ENCODE data around the gene POU2AF2. TPM values are rescaled to one million over a fixed set of nuclear protein-coding genes. Genes with fewer than 3 reads are reported as not detected.
A peak's percentile ranks its signal among the peaks of the same experiment; 100 is the strongest.

Gene POU2AF2
- total RNA-seq, 1 experiment from 2014 or later, result 0.35 TPM

DNA sequence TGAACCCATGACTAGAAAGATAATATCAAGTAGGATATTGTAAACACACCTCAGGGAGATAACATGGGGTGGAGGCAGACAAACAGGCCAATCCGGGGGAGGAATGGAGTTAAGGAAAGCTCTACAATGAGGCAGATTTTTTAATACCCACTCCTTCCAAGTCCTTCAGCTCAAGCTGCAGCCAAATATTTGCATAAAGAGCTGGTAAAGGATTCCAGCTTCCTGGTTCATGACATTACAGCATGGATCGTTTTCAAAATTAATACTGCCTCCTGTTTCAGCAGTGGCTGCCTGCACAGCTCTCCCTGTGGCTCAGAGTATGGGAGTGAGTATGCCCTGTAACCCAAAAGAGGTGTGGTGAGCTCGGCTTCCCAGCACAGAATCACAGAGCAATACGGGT is 57.9 kb downstream of the POU2AF2 start:
- Mint-ChIP-seq H3K4me1 (ENCODE audit: low read depth, unreplicated experiment) (peaks cover 19% of the 10 kb centered on the region), H3K9me3 (ENCODE audit: low read depth, unreplicated experiment) (no peaks in the 10 kb centered on the region), H3K4me3 (ENCODE audit: low read depth, unreplicated experiment) (no peak overlapping the region), H3K27me3 (ENCODE audit: unreplicated experiment) (no peaks in the 10 kb centered on the region), H3K27ac (ENCODE audit: unreplicated experiment) (peak overlapping the region; percentile 58), H3K36me3 (ENCODE audit: insufficient read depth, unreplicated experiment) (peaks cover 7% of the 10 kb centered on the region)
- intact Hi-C loops (cut with micrococcal nuclease; ENCODE audit: unreplicated experiment), result loop anchor here (2.0 to 5.0 kb wide), 2 partner anchors 57 to 119 kb away; no protein-coding TSS in a partner anchor
- peak; percentile 57 for DNase-seq
- TF ChIP-seq, protein P1, sequence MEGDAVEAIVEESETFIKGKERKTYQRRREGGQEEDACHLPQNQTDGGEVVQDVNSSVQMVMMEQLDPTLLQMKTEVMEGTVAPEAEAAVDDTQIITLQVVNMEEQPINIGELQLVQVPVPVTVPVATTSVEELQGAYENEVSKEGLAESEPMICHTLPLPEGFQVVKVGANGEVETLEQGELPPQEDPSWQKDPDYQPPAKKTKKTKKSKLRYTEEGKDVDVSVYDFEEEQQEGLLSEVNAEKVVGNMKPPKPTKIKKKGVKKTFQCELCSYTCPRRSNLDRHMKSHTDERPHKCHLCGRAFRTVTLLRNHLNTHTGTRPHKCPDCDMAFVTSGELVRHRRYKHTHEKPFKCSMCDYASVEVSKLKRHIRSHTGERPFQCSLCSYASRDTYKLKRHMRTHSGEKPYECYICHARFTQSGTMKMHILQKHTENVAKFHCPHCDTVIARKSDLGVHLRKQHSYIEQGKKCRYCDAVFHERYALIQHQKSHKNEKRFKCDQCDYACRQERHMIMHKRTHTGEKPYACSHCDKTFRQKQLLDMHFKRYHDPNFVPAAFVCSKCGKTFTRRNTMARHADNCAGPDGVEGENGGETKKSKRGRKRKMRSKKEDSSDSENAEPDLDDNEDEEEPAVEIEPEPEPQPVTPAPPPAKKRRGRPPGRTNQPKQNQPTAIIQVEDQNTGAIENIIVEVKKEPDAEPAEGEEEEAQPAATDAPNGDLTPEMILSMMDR (IDR thresholded peaks at IDR 0.05; ENCODE audit: unreplicated experiment), result no peak
- CTCF ChIA-PET, result interaction anchor here (0.6 to 0.9 kb wide), 4 partner anchors 13 to 143 kb away, joined by 4 to 7 read pairs (median 6); no protein-coding TSS in a partner anchor
- BruUV-seq (replicated peaks), result no TSS peak

DNA sequence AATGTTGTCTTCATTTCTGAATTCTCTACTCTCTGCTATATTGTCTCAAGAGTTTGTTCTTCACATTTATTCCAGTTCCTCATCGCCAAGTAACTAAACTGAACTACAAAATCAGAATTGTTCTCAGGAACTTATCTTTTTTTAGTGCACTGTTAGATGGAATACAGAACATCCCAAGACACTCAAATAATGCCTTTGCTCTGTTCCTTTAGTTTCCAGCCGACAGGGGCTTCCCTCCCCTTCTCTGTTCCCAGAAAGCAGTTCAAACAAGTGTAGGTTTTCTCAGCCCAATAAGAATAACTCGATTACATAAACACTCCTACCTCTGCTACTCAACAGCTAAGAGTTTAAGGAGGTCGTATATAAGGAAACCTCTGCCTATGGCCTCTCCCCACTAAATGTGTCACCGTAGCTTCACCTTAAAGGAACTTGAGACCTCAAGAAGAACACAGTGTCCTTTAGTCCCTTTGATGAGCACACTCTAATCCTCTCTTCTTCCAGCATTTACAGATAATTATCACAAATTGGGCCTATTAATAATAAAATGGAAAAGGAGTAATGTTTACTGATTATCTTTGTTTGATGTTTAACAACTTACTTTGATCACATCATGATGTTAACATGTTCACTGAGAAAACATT is 59.8 kb downstream of the POU2AF2 start:
- no peak for DNase-seq
- Mint-ChIP-seq H3K9me3 (ENCODE audit: low read depth, unreplicated experiment) (no peaks in the 10 kb centered on the region), H3K36me3 (ENCODE audit: insufficient read depth, unreplicated experiment) (peaks cover 5% of the 10 kb centered on the region), H3K4me3 (ENCODE audit: low read depth, unreplicated experiment) (no peak overlapping the region), H3K4me1 (ENCODE audit: low read depth, unreplicated experiment) (peaks cover 25% of the 10 kb centered on the region), H3K27me3 (ENCODE audit: unreplicated experiment) (no peaks in the 10 kb centered on the region), H3K27ac (ENCODE audit: unreplicated experiment) (no peak overlapping the region)
- BruUV-seq (replicated peaks), result no TSS peak
- TF ChIP-seq, protein P1 (IDR thresholded peaks at IDR 0.05; ENCODE audit: unreplicated experiment), result no peak
- CTCF ChIA-PET, result no interaction called here
- intact Hi-C loops (cut with micrococcal nuclease; ENCODE audit: unreplicated experiment), result no loop called here

DNA sequence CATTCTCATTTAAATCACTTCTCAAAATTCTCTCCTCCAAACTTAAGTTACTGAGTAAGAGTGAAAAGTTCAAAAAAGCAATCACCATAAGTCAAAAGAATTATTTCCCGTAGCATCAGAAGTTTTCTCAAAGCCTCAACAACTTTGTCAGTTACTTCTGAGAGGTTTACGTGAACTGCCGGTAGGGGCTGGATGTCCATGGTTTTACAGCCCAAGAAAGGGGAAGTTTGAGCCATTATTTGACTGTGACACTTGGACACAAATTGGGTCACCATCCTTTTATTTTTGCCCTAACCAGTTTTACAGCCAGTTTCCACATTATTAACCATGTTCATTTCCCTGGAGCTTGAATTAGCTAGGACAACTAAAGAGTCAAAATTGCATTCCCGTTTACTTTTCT is 60.4 kb downstream of the POU2AF2 start:
- TF ChIP-seq, protein P1 (IDR thresholded peaks at IDR 0.05; ENCODE audit: unreplicated experiment), result no peak
- no peak for DNase-seq
- BruUV-seq (replicated peaks), result no TSS peak
- peaks cover 5% of the 10 kb centered on the region for H3K36me3 Mint-ChIP-seq (ENCODE audit: insufficient read depth, unreplicated experiment)
- CTCF ChIA-PET, result no interaction called here
- H3K27me3 Mint-ChIP-seq (ENCODE audit: unreplicated experiment), result no peaks in the 10 kb centered on the region
- no peak overlapping the region for H3K4me3 Mint-ChIP-seq (ENCODE audit: low read depth, unreplicated experiment)
- no peak overlapping the region for H3K27ac Mint-ChIP-seq (ENCODE audit: unreplicated experiment)
- peaks cover 31% of the 10 kb centered on the region for H3K4me1 Mint-ChIP-seq (ENCODE audit: low read depth, unreplicated experiment)
- no peaks in the 10 kb centered on the region for H3K9me3 Mint-ChIP-seq (ENCODE audit: low read depth, unreplicated experiment)
- intact Hi-C loops (cut with micrococcal nuclease; ENCODE audit: unreplicated experiment), result no loop called here

DNA sequence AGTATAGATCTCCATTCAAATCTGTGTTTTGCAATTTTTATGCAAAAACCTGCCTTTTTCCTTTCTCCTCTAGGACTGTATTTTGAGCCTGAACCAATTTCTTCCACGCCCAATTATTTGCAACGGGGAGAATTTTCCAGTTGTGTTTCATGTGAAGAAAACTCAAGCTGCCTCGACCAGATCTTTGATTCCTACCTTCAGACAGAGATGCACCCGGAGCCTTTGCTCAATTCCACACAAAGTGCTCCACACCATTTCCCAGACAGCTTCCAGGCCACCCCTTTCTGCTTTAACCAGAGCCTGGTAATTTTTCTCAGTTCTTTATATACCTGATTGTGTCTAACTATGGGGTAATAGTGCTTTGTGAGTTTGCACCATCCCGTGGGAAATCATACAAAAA is 60.8 kb downstream of the POU2AF2 start:
- Mint-ChIP-seq H3K27ac (ENCODE audit: unreplicated experiment) (no peak overlapping the region), H3K4me1 (ENCODE audit: low read depth, unreplicated experiment) (peaks cover 32% of the 10 kb centered on the region), H3K9me3 (ENCODE audit: low read depth, unreplicated experiment) (no peaks in the 10 kb centered on the region), H3K27me3 (ENCODE audit: unreplicated experiment) (no peaks in the 10 kb centered on the region), H3K4me3 (ENCODE audit: low read depth, unreplicated experiment) (no peak overlapping the region), H3K36me3 (ENCODE audit: insufficient read depth, unreplicated experiment) (peaks cover 5% of the 10 kb centered on the region)
- CTCF ChIA-PET, result no interaction called here
- TF ChIP-seq, protein P1 (IDR thresholded peaks at IDR 0.05; ENCODE audit: unreplicated experiment), result no peak
- DNase-seq, result no peak
- intact Hi-C loops (cut with micrococcal nuclease; ENCODE audit: unreplicated experiment), result no loop called here
- no TSS peak for BruUV-seq (replicated peaks)

Measured in Calu3 (cell line).